ENCODE data around the gene CCT3.

CCT3 gene

DNA sequence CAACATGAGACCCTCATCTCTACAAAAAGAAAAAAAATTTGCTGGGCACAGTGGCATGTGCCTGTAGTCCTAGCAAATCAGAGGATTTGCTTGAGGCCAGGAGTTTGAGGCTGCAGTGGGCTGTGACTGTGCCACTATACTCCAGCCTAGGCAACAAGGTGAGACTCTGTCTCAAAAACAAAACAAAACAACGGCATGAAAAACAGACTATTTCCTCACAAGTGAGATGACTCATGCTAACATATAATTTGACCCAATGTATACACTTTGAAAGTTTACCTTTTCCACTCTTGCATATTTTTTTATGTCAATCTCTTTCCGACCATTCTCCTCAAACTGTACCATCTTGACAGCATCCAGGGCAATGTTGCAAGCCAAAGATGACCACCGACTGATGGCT lies 17.5 kb downstream of the CCT3 start:
- DNase-seq (ENCODE audit: low spot score): no peak
- Histone ChIP-seq H3K27ac (no peak overlapping the region), H3K4me3 (no peak overlapping the region)
- TF ChIP-seq, protein P1, sequence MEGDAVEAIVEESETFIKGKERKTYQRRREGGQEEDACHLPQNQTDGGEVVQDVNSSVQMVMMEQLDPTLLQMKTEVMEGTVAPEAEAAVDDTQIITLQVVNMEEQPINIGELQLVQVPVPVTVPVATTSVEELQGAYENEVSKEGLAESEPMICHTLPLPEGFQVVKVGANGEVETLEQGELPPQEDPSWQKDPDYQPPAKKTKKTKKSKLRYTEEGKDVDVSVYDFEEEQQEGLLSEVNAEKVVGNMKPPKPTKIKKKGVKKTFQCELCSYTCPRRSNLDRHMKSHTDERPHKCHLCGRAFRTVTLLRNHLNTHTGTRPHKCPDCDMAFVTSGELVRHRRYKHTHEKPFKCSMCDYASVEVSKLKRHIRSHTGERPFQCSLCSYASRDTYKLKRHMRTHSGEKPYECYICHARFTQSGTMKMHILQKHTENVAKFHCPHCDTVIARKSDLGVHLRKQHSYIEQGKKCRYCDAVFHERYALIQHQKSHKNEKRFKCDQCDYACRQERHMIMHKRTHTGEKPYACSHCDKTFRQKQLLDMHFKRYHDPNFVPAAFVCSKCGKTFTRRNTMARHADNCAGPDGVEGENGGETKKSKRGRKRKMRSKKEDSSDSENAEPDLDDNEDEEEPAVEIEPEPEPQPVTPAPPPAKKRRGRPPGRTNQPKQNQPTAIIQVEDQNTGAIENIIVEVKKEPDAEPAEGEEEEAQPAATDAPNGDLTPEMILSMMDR (IDR thresholded peaks at IDR 0.05): no peak

DNA sequence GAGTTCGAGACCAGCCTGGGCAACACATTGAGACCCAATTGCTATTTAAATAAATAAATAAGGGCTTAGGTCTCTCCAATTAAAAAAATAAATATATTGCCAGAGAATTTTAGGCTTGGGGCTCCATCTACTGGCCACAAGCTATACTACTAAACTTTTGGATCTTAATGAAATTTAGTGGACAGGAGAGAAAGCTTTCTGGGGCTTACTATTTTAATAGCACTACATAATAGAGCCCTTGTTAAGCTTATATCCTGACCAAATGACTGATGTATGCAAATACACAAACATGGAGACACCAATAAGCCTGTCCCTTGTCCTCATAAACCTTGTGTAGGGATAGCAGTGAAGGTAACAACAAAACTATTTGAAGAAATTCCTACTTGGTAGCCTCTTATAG lies 18.4 kb downstream of the CCT3 start:
- Histone ChIP-seq H3K27ac (no peak overlapping the region), H3K4me3 (no peak overlapping the region)
- DNase-seq (ENCODE audit: low spot score): no peak
- TF ChIP-seq, protein P1 (IDR thresholded peaks at IDR 0.05): no peak

DNA sequence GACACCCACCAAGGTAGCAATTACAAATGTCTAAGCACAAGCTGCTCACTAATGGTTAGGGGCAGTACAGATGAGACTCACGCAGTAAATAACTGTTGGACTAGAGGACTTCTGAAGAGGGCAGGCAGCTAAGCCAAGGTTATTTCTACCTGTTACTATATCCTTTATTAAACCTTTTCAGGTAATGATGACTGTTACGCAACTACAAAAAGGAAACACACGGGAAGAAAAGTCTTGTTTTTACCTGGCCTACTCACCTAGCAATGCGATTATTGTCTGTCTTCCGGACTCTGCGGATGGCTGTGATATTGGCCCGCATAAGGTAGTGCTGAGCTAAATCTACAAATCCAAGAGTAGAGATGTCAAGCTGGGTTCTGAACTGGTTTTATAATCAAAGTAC lies 21.2 kb downstream of the CCT3 start:
- TF ChIP-seq, protein P1 (IDR thresholded peaks at IDR 0.05): no peak
- Histone ChIP-seq H3K4me3 (no peak overlapping the region), H3K27ac (no peak overlapping the region)
- DNase-seq (ENCODE audit: low spot score): no peak

- TF ChIP-seq, protein P1 (IDR thresholded peaks at IDR 0.05): no peak
- H3K4me3 ChIP-seq: no peak overlapping the region
- DNase-seq (ENCODE audit: low spot score): no peak
- no peak overlapping the region for H3K27ac ChIP-seq
Measured at GRCh38 chr1:156310962-156311361, 27.1 kb downstream of the CCT3 start.

GRCh38 chr1:156308078-156308477 lies 30.0 kb downstream of the CCT3 start:
- no peak for DNase-seq (ENCODE audit: low spot score)
- no peak overlapping the region for H3K27ac ChIP-seq
- no peak overlapping the region for H3K4me3 ChIP-seq
- TF ChIP-seq, protein P1 (IDR thresholded peaks at IDR 0.05): no peak

- TF ChIP-seq, protein P1 (IDR thresholded peaks at IDR 0.05): no peak
- H3K27ac ChIP-seq: no peak overlapping the region
- DNase-seq (ENCODE audit: low spot score): no peak
- H3K4me3 ChIP-seq: no peak overlapping the region
Measured at GRCh38 chr1:156305215-156305614, 32.9 kb downstream of the CCT3 start.

DNA sequence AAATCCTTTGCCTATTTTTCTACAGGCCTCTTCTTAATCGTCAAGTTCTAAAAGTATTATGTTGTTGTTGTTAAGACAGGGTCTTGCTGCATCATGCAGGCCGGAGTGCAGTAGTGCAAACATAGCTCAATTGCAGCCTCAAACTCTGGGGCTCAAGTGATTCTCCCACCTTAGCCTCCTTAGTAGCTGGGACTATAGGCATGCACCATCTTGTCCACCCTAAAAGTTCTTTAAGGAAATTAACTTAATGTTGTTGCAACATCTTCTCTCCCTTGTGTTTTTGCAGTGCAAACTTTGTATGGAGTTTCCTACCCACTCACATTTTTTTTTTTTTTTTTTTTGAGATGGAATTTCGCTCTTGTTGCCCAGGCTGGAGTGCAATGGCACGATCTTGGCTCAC lies 34.9 kb downstream of the CCT3 start:
- H3K27ac ChIP-seq: no peak overlapping the region
- no peak overlapping the region for H3K4me3 ChIP-seq
- no peak for DNase-seq (ENCODE audit: low spot score)
- TF ChIP-seq, protein P1 (IDR thresholded peaks at IDR 0.05): no peak

Data from coronary artery (tissue), 2 donors.